Measurements from ENCODE around the gene COMMD3. TPM values are rescaled to one million over a fixed set of nuclear protein-coding genes. Genes with fewer than 3 reads are reported as not detected.

The COMMD3 gene
- total RNA-seq, 1 experiment from 2014 or later, result 35.6 TPM

DNA sequence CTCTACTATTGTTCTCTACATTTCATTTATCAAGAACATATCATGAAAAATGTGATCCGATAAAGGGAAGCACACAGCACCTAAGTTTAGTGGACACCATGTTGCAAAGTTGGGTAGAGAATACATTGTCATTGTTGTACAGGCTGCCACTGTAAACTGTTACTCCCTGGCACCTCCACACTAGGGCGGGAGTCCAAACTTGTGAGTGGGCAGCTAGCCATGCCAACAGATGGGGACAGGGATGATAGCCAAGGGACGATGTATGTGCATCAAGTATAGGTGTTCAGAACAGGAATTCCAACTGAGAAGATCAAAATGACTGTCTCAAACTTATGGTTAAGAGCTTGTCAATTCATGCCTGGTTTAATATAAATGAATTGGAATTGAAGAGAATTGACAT lies 31.1 kb upstream of the COMMD3 start:
- no peaks in the 10 kb centered on the region for H3K27me3 ChIP-seq (ENCODE audit: control insufficient read depth, insufficient read depth, low read length)
- TF ChIP-seq POLR2AphosphoS5 (IDR thresholded peaks at IDR 0.05; ENCODE audit: low read depth, low read length), result no peak
- TF ChIP-seq, protein P1, sequence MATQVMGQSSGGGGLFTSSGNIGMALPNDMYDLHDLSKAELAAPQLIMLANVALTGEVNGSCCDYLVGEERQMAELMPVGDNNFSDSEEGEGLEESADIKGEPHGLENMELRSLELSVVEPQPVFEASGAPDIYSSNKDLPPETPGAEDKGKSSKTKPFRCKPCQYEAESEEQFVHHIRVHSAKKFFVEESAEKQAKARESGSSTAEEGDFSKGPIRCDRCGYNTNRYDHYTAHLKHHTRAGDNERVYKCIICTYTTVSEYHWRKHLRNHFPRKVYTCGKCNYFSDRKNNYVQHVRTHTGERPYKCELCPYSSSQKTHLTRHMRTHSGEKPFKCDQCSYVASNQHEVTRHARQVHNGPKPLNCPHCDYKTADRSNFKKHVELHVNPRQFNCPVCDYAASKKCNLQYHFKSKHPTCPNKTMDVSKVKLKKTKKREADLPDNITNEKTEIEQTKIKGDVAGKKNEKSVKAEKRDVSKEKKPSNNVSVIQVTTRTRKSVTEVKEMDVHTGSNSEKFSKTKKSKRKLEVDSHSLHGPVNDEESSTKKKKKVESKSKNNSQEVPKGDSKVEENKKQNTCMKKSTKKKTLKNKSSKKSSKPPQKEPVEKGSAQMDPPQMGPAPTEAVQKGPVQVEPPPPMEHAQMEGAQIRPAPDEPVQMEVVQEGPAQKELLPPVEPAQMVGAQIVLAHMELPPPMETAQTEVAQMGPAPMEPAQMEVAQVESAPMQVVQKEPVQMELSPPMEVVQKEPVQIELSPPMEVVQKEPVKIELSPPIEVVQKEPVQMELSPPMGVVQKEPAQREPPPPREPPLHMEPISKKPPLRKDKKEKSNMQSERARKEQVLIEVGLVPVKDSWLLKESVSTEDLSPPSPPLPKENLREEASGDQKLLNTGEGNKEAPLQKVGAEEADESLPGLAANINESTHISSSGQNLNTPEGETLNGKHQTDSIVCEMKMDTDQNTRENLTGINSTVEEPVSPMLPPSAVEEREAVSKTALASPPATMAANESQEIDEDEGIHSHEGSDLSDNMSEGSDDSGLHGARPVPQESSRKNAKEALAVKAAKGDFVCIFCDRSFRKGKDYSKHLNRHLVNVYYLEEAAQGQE (IDR thresholded peaks at IDR 0.05; ENCODE audit: insufficient read depth in 1 of 2, low read depth in 2 of 2, low read length in 1 of 2), result no peak
- TF ChIP-seq, protein P2, sequence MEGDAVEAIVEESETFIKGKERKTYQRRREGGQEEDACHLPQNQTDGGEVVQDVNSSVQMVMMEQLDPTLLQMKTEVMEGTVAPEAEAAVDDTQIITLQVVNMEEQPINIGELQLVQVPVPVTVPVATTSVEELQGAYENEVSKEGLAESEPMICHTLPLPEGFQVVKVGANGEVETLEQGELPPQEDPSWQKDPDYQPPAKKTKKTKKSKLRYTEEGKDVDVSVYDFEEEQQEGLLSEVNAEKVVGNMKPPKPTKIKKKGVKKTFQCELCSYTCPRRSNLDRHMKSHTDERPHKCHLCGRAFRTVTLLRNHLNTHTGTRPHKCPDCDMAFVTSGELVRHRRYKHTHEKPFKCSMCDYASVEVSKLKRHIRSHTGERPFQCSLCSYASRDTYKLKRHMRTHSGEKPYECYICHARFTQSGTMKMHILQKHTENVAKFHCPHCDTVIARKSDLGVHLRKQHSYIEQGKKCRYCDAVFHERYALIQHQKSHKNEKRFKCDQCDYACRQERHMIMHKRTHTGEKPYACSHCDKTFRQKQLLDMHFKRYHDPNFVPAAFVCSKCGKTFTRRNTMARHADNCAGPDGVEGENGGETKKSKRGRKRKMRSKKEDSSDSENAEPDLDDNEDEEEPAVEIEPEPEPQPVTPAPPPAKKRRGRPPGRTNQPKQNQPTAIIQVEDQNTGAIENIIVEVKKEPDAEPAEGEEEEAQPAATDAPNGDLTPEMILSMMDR (IDR thresholded peaks at IDR 0.05), result no peak
- in situ Hi-C loops (cut with HindIII; ENCODE audit: low pct_unique_long_range_greater_than_20kb, low sequenced_read_pairs) (no loop called here), intact Hi-C loops (cut with micrococcal nuclease; ENCODE audit: unreplicated experiment) (no loop called here)
- ChIA-PET CTCF (no interaction called here), POLR2A (no interaction called here)
- H3K9me3 ChIP-seq (ENCODE audit: control insufficient read depth, insufficient read depth, low read depth, low read length), result no peaks in the 10 kb centered on the region
- ATAC-seq, result no peak
- no peak overlapping the region for H3K27ac ChIP-seq (ENCODE audit: low read length)
- no peak overlapping the region for H3K4me3 ChIP-seq (ENCODE audit: low read depth in 2 of 2, low read length in 2 of 2)
- H3K36me3 ChIP-seq (ENCODE audit: control insufficient read depth, insufficient read depth, low read length), result no peaks in the 10 kb centered on the region
- no peaks in the 10 kb centered on the region for H3K4me1 ChIP-seq (ENCODE audit: control insufficient read depth, insufficient read depth, low read length)
- BruUV-seq (replicated peaks), result no TSS peak
- DNase-seq (ENCODE audit: low read depth, low spot score), result no peak

DNA sequence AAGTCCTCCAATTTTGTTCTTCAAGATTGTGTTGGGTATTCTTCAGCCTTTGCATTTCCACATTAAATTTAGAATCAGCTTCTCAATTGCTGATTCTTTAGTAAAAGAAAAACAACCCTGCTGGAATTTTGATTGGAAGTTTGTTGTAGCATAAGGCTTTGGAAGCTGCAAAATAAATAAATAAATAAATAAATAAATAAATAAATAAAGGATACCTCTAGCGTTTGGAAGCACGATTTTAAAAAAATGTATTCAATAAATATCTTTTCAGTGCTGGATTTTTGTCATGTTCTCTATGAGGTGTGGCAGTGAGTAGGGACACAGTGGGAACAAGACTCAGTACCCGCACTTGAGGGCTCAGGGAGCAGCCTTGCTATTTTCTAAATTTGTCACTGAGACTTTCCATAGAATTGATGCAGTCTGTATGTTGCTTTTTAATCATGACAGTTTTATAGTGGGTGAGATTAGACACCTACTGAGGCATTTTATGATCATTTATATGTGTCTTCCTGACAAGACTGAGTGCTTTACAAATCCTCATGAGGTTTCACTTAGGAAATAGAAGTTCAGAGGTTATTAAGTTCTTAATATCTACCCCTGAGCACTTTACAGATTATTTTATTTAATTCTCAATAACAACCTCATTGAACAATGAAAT lies 22.3 kb upstream of the COMMD3 start:
- Histone ChIP-seq H3K4me3 (ENCODE audit: low read depth in 2 of 2, low read length in 2 of 2) (no peak overlapping the region), H3K36me3 (ENCODE audit: control insufficient read depth, insufficient read depth, low read length) (no peaks in the 10 kb centered on the region), H3K9me3 (ENCODE audit: control insufficient read depth, insufficient read depth, low read depth, low read length) (no peaks in the 10 kb centered on the region), H3K4me1 (ENCODE audit: control insufficient read depth, insufficient read depth, low read length) (no peaks in the 10 kb centered on the region), H3K27ac (ENCODE audit: low read length) (no peak overlapping the region), H3K27me3 (ENCODE audit: control insufficient read depth, insufficient read depth, low read length) (no peaks in the 10 kb centered on the region)
- intact Hi-C loops (cut with micrococcal nuclease; ENCODE audit: unreplicated experiment) (no loop called here), in situ Hi-C loops (cut with HindIII; ENCODE audit: low pct_unique_long_range_greater_than_20kb, low sequenced_read_pairs) (no loop called here)
- DNase-seq (ENCODE audit: low read depth, low spot score) (no peak), ATAC-seq (no peak)
- no TSS peak for BruUV-seq (replicated peaks)
- TF ChIP-seq SIN3A (IDR thresholded peaks at IDR 0.05; ENCODE audit: borderline replicate concordance, insufficient read depth, low read depth, low read length) (no peak), TCF7L2 (IDR thresholded peaks at IDR 0.05; ENCODE audit: low read depth, low read length) (no peak), POLR2AphosphoS5 (IDR thresholded peaks at IDR 0.05; ENCODE audit: low read depth, low read length) (no peak)
- TF ChIP-seq, protein P2 (IDR thresholded peaks at IDR 0.05), result no peak
- TF ChIP-seq, protein P1 (IDR thresholded peaks at IDR 0.05; ENCODE audit: insufficient read depth in 1 of 2, low read depth in 2 of 2, low read length in 1 of 2), result no peak
- ChIA-PET CTCF (no interaction called here), POLR2A (no interaction called here)
